Gastroesophageal sphincter (tissue), 4 donors: Measurements from ENCODE around the gene AACS. TPM values are rescaled to one million over a fixed set of nuclear protein-coding genes. Genes with fewer than 3 reads are reported as not detected.

ENCODE experiments used
- ATAC-seq: fragments of 150-250 bp; one replicate; pipeline ENCODE4 v1.9.1; 2016; ENCODE audit warnings: mild to moderate bottlenecking, moderate library complexity
- H3K27ac ChIP-seq, 4 donors: fragments of 200-600 bp; sonication (generic) in 3 of 4; 1 replicate in 3 of 4; 2 replicates in 1 of 4; pipeline ENCODE4 v1.5.1; 2016 to 2019
- H3K27me3 ChIP-seq: fragments of 200-600 bp; sonication (generic); one replicate; pipeline ENCODE4 v1.5.1; 2019
- H3K36me3 ChIP-seq, 2 donors: fragments of 200-600 bp; sonication (generic); one replicate each; pipeline ENCODE4 v1.5.1; 2019; ENCODE audit warnings: control low read depth in 1 of 2
- H3K4me1 ChIP-seq, 3 donors: fragments of 200-600 bp; sonication (generic); 1 replicate in 2 of 3; 2 replicates in 1 of 3; pipeline ENCODE4 v1.5.1; 2016 to 2019; ENCODE audit warnings: control low read depth in 2 of 3
- H3K4me3 ChIP-seq, 2 donors: fragments of 200-600 bp; sonication (generic); one replicate each; pipeline ENCODE4 v1.5.1; 2019; ENCODE audit warnings: mild to moderate bottlenecking in 1 of 2, moderate library complexity in 1 of 2
- H3K9me3 ChIP-seq, 3 donors: fragments of 200-600 bp; sonication (generic); one replicate each; pipeline ENCODE4 v1.5.1; 2017 to 2019; ENCODE audit warnings: control low read depth in 2 of 3
- EP300 ChIP-seq: sonication (generic); formaldehyde crosslinking; IDR thresholded peaks from one replicate; pipeline ENCODE4 v1.6.1; 2017; ENCODE audit warnings: antibody characterized with exemption, mild to moderate bottlenecking
- POLR2A ChIP-seq, 2 donors: fragments of 450-650 bp; IDR thresholded peaks; one replicate each; pipeline ENCODE4 v1.6.1; 2017; ENCODE audit warnings: antibody characterized with exemption in 2 of 2, mild to moderate bottlenecking in 2 of 2, moderate library complexity in 1 of 2
- POLR2AphosphoS5 ChIP-seq: sonication (generic); formaldehyde crosslinking; IDR thresholded peaks from one replicate; pipeline ENCODE4 v1.6.1; 2017; ENCODE audit warnings: antibody characterized with exemption
- WGBS, 2 donors: methylation state at CpG; one replicate each; pipeline ENCODE4 v1.1.5; 2018; ENCODE audit warnings: low coverage in 1 of 2; 5-methylcytosine and 5-hydroxymethylcytosine counted together
- total RNA-seq, 4 donors: library from RNA; depleted of rRNA; stranded (reverse); fragments of >200 nt; gene quantifications; one replicate each; pipeline ENCODE4 v1.1.0, GENCODE V29; 2016
- TF ChIP-seq, protein P1 (sequence below), 4 experiments: fragments of 200-600 bp in 2 of 4; fragments of 450-650 bp in 2 of 4; sonication (generic) in 1 of 4; IDR thresholded peaks; one replicate each; pipeline ENCODE4 v1.5.1; 2017 to 2019; ENCODE audit warnings: antibody characterized with exemption in 4 of 4, mild to moderate bottlenecking in 2 of 4, moderate library complexity in 2 of 4

AACS gene
- total RNA-seq, 4 donors from 2014 or later = 10.3 to 14.6 (median 11.8) TPM

DNA sequence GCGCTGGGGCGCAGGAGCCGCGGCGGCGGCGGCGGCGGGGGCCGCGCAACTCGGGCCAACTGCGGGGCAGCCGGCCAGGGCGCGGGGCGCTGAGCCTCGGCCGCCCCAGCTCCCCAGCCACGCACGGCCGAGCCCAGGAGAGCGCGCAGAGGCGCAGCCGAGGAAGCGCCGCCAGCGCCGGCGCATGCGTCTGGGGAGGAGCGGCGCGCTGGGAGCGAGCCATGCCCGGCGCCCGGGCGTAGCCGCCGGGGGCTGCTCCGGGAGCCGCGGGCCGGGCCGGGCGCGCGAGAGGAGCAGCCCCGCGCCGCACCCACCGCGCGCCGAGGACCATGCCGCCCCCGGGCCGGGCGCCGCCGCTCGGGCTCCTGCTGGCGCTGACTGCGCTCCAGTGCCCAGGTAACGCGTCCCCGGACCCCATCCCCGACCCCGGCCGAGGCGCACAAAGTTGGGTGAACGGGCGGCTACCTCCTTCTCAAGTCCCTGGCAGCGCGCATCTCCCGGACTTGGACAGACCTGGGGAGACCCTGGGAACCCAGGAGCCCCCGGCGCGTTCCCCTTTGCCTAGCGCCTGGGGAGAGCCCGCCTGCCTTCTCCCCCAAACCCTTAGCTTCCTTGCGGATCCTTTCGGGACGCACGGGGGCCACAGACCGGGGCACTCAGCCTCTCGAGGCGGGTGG, 121.4 kb downstream of the AACS start:
- H3K4me3 ChIP-seq = peak overlapping the region; percentile 4 to 52
- peaks cover 0 to 46% (median 11%) of the 10 kb centered on the region in 3 donors for H3K4me1 ChIP-seq
- no peaks in the 10 kb centered on the region for H3K9me3 ChIP-seq
- peak; percentile 49 for ATAC-seq
- H3K27me3 ChIP-seq = peaks cover 89% of the 10 kb centered on the region
- H3K36me3 ChIP-seq = no peaks in the 10 kb centered on the region
- H3K27ac ChIP-seq = no peak overlapping the region
- WGBS, 2 donors = no CpG with 5 or more reads among the region's 90 CpGs
- TF ChIP-seq POLR2A (IDR thresholded peaks at IDR 0.05) (no peak), EP300 (no peak), POLR2AphosphoS5 (no peak)
- TF ChIP-seq, protein P1, sequence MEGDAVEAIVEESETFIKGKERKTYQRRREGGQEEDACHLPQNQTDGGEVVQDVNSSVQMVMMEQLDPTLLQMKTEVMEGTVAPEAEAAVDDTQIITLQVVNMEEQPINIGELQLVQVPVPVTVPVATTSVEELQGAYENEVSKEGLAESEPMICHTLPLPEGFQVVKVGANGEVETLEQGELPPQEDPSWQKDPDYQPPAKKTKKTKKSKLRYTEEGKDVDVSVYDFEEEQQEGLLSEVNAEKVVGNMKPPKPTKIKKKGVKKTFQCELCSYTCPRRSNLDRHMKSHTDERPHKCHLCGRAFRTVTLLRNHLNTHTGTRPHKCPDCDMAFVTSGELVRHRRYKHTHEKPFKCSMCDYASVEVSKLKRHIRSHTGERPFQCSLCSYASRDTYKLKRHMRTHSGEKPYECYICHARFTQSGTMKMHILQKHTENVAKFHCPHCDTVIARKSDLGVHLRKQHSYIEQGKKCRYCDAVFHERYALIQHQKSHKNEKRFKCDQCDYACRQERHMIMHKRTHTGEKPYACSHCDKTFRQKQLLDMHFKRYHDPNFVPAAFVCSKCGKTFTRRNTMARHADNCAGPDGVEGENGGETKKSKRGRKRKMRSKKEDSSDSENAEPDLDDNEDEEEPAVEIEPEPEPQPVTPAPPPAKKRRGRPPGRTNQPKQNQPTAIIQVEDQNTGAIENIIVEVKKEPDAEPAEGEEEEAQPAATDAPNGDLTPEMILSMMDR (IDR thresholded peaks at IDR 0.05) = no peak

DNA sequence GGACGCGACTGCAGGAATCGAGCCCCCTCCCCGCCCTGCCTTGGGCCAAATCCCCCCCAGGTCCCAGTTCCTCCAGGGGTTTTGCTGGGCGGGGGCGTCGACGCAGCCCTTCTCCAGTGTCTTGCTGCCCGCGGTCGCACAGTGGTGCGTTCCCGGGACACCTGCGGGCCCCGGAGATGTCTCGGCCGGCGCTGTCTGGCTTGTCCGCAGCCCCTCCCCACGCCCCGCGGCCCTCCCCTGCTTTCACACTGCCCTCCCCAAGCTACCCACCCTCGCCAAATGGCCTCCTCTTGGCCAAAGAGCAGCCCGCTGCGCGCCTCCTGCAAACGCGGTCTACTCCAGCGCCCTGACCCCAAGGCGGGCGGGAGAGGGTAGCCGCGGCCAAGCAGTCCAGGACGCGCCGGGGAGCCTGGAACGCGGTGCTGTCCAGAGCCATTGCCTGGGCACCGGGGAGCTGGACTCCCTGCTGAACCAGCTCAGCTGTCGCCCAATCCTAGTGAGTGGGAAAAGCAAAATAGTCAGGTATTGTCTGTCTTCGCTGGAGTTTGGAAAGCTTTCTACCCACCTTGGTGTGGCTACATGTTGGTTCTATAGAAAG, 122.0 kb downstream of the AACS start:
- Histone ChIP-seq H3K9me3 (no peaks in the 10 kb centered on the region), H3K4me3 (peak overlapping the region; percentile 4 to 52), H3K27me3 (peaks cover 89% of the 10 kb centered on the region), H3K36me3 (no peaks in the 10 kb centered on the region), H3K4me1 (peaks cover 0 to 46% (median 11%) of the 10 kb centered on the region in 3 donors), H3K27ac (no peak overlapping the region)
- no CpG with 5 or more reads among the region's 41 CpGs for WGBS, 2 donors
- no peak for ATAC-seq
- TF ChIP-seq, protein P1 (IDR thresholded peaks at IDR 0.05) = no peak
- TF ChIP-seq POLR2AphosphoS5 (no peak), EP300 (no peak), POLR2A (IDR thresholded peaks at IDR 0.05) (no peak)

DNA sequence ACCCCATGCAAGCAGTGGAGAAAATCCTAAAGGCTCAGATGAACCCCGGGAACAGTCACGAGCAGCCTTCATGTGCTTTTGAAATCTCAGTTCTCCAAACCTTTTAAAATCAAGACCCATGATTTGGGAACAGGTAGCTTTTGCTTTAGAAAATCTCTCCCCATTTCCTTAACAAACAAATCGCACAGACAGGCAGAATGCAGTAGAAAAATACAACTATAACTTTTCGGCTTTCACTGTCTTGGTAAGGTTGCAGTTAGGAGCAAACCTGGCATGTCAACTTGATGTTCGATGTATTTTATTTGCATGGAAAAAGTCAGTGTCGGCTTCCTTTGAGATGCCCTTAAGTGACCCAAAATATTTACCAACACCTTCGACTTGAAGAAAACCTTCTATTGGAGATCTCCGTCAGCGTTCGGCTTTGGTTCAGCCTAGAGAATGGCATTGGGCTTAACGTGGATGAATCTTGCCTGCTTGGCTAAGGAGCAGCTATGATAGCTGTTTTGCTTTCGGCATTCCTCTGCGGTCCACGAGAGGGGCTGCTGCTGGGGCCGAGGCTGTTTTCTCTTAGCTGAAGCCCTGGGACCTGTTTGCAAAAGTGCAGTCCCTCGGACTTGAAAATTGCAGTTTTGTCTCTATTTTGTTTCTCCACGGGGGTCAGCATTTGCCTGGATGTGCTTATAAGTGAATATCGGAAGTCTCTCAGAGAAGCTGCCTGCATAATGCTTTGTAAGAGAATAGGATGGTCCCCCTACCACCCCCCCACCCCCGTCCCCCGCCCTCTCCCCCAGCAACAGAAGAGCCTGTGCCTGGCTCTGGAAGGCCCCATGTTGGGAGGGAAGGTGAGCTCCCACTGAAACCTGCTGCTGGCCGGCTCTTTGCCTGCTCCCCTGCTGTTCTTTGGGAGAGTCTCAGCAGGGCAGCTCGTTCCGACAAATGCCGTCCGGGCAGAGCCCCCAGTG, 122.8 kb downstream of the AACS start:
- H3K27ac ChIP-seq = no peak overlapping the region
- no peak for ATAC-seq
- no peaks in the 10 kb centered on the region for H3K36me3 ChIP-seq
- H3K27me3 ChIP-seq = peaks cover 90% of the 10 kb centered on the region
- no peaks in the 10 kb centered on the region for H3K9me3 ChIP-seq
- no peak for TF ChIP-seq POLR2AphosphoS5
- no peak for TF ChIP-seq POLR2A (IDR thresholded peaks at IDR 0.05)
- TF ChIP-seq EP300 = no peak
- TF ChIP-seq, protein P1 (IDR thresholded peaks at IDR 0.05) = no peak
- 2 to 6% methylated on average over 13 to 18 of the region's 25 CpGs for WGBS, 2 donors
- peak overlapping the region in 1 of 2 donors; percentile 52 for H3K4me3 ChIP-seq
- peaks cover 0 to 46% (median 11%) of the 10 kb centered on the region in 3 donors for H3K4me1 ChIP-seq

DNA sequence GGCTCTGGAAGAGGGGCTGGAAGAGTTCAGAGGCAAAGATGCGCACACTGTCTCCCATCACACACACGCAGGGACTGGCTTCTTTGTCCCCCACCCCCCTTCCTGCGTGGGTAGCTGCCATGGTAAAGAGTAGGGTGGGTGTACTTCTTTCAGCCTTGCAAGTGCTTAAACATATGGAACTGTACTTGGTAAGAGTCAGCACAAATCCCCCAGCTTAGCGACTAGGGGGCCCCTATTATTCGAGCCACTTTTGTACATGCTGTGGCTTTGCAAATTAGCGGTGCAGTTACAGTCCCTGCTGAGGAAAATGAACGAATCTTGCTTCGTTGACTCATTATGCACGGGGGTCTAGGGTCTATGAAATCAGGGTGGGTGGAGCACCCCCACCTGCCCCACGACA, 123.8 kb downstream of the AACS start:
- 20 to 33% methylated on average over 2 to 8 of the region's 10 CpGs for WGBS, 2 donors
- H3K4me1 ChIP-seq = peaks cover 0 to 39% (median 11%) of the 10 kb centered on the region in 3 donors
- no peaks in the 10 kb centered on the region for H3K9me3 ChIP-seq
- no peaks in the 10 kb centered on the region for H3K36me3 ChIP-seq
- ATAC-seq = no peak
- no peak overlapping the region for H3K4me3 ChIP-seq
- no peak overlapping the region for H3K27ac ChIP-seq
- TF ChIP-seq POLR2A (IDR thresholded peaks at IDR 0.05) (no peak), POLR2AphosphoS5 (no peak), EP300 (no peak)
- TF ChIP-seq, protein P1 (IDR thresholded peaks at IDR 0.05) = no peak
- H3K27me3 ChIP-seq = peaks cover 90% of the 10 kb centered on the region
